ENCODE measurements around the gene GOLGA8S. TPM values are rescaled to one million over a fixed set of nuclear protein-coding genes. Genes with fewer than 3 reads are reported as not detected.
"Not testable (repeated sequence)": the region's sequence is repeated elsewhere in the genome, so short reads cannot be mapped to it uniquely, and the experiment has no call there.

GOLGA8S gene
- polyA plus RNA-seq, result 0.01 TPM in 1 of 3 replicates, not detected in the others
- not detected for polyA plus RNA-seq (2011; ENCODE audit: low read depth)
- not detected in 2 replicates for polyA plus RNA-seq (2011; cell fraction: cytosol; rRNA removed)
- polyA plus RNA-seq (2011; cell fraction: nucleus; rRNA removed), result 0.03 and 0.05 TPM in 2 replicates
- polyA plus RNA-seq (2012; ENCODE audit: low replicate concordance), result not detected in 2 replicates
- not detected in 3 replicates for polyA minus RNA-seq
- not detected for polyA minus RNA-seq (2011; cell fraction: cytosol; rRNA and poly(A)+ RNA removed)
- polyA minus RNA-seq (2011; cell fraction: nucleus; rRNA and poly(A)+ RNA removed), result not detected in 2 replicates

- dilution Hi-C loops (cut with MboI; ENCODE audit: extremely low pct_ligation_motif_present, low sequenced_read_pairs); H3K9me1 ChIP-seq (ENCODE audit: control insufficient read depth, extremely low read depth, insufficient read depth, low read length); H2AFZ ChIP-seq (ENCODE audit: control insufficient read depth, low read length); H3K4me1 ChIP-seq (ENCODE audit: control insufficient read depth, extremely low read depth, insufficient read depth, low read length); H3K4me2 ChIP-seq (ENCODE audit: control insufficient read depth, extremely low read depth, insufficient read depth, low read depth, low read length); H3K27ac ChIP-seq (ENCODE audit: control insufficient read depth, insufficient read depth, low read length); H3K27me3 ChIP-seq (ENCODE audit: control insufficient read depth, extremely low read depth, insufficient read depth, low read length); H3K36me3 ChIP-seq (ENCODE audit: control insufficient read depth in 2 of 2, extremely low read depth in 1 of 2, insufficient read depth in 2 of 2, low read length in 2 of 2); H3K9ac ChIP-seq (ENCODE audit: control insufficient read depth, extremely low read depth, insufficient read depth, low read length); H3K9me3 ChIP-seq (ENCODE audit: control insufficient read depth, low read depth, low read length); H3K79me2 ChIP-seq (ENCODE audit: control insufficient read depth, insufficient read depth, low read length); FAIRE-seq; H4K20me1 ChIP-seq (ENCODE audit: control insufficient read depth, extremely low read depth, insufficient read depth, low read length); H3K4me3 ChIP-seq (ENCODE audit: control insufficient read depth in 2 of 3, extremely low read depth in 1 of 3, insufficient read depth in 2 of 3, low read depth in 1 of 3, low read length in 3 of 3); DNase-seq (ENCODE audit: low read depth, low spot score): not testable (repeated sequence)
These were observed at the start of gene GOLGA8S for GRCh38 chr15:23354448-23354847. Gene GOLGA8S (plus strand): TSS chr15:23354748. CDS start chr15:23354810, 62 bp downstream.

GRCh38 chr15:23304805-23305204, 49.7 kb upstream of the GOLGA8S start:
- H3K4me2 ChIP-seq (ENCODE audit: control insufficient read depth, extremely low read depth, insufficient read depth, low read depth, low read length), result peak overlapping the region; percentile 66
- H3K27ac ChIP-seq (ENCODE audit: control insufficient read depth, insufficient read depth, low read length); FAIRE-seq; H2AFZ ChIP-seq (ENCODE audit: control insufficient read depth, low read length); dilution Hi-C loops (cut with MboI; ENCODE audit: extremely low pct_ligation_motif_present, low sequenced_read_pairs); H3K27me3 ChIP-seq (ENCODE audit: control insufficient read depth, extremely low read depth, insufficient read depth, low read length); H3K9me3 ChIP-seq (ENCODE audit: control insufficient read depth, low read depth, low read length); H3K4me1 ChIP-seq (ENCODE audit: control insufficient read depth, extremely low read depth, insufficient read depth, low read length); H4K20me1 ChIP-seq (ENCODE audit: control insufficient read depth, extremely low read depth, insufficient read depth, low read length); H3K9me1 ChIP-seq (ENCODE audit: control insufficient read depth, extremely low read depth, insufficient read depth, low read length); H3K36me3 ChIP-seq (ENCODE audit: control insufficient read depth in 2 of 2, extremely low read depth in 1 of 2, insufficient read depth in 2 of 2, low read length in 2 of 2); DNase-seq (ENCODE audit: low read depth, low spot score): not testable (repeated sequence)
- peak overlapping the region; percentile 33 to 72 (median 49) for H3K4me3 ChIP-seq (ENCODE audit: control insufficient read depth in 2 of 3, extremely low read depth in 1 of 3, insufficient read depth in 2 of 3, low read depth in 1 of 3, low read length in 3 of 3)
- H3K9ac ChIP-seq (ENCODE audit: control insufficient read depth, extremely low read depth, insufficient read depth, low read length), result peak overlapping the region; percentile 60
- peaks cover 33% of the 10 kb centered on the region for H3K79me2 ChIP-seq (ENCODE audit: control insufficient read depth, insufficient read depth, low read length)

- H3K9ac ChIP-seq (ENCODE audit: control insufficient read depth, extremely low read depth, insufficient read depth, low read length); H4K20me1 ChIP-seq (ENCODE audit: control insufficient read depth, extremely low read depth, insufficient read depth, low read length); FAIRE-seq; H3K4me3 ChIP-seq (ENCODE audit: control insufficient read depth in 2 of 3, extremely low read depth in 1 of 3, insufficient read depth in 2 of 3, low read depth in 1 of 3, low read length in 3 of 3); H3K4me2 ChIP-seq (ENCODE audit: control insufficient read depth, extremely low read depth, insufficient read depth, low read depth, low read length); DNase-seq (ENCODE audit: low read depth, low spot score); H3K27me3 ChIP-seq (ENCODE audit: control insufficient read depth, extremely low read depth, insufficient read depth, low read length); dilution Hi-C loops (cut with MboI; ENCODE audit: extremely low pct_ligation_motif_present, low sequenced_read_pairs); H2AFZ ChIP-seq (ENCODE audit: control insufficient read depth, low read length); H3K9me3 ChIP-seq (ENCODE audit: control insufficient read depth, low read depth, low read length); H3K9me1 ChIP-seq (ENCODE audit: control insufficient read depth, extremely low read depth, insufficient read depth, low read length); H3K27ac ChIP-seq (ENCODE audit: control insufficient read depth, insufficient read depth, low read length); H3K4me1 ChIP-seq (ENCODE audit: control insufficient read depth, extremely low read depth, insufficient read depth, low read length): not testable (repeated sequence)
- Histone ChIP-seq H3K36me3 (ENCODE audit: control insufficient read depth in 2 of 2, extremely low read depth in 1 of 2, insufficient read depth in 2 of 2, low read length in 2 of 2) (peaks cover 2 to 10% of the 10 kb centered on the region in 2 experiments), H3K79me2 (ENCODE audit: control insufficient read depth, insufficient read depth, low read length) (peaks cover 33% of the 10 kb centered on the region)
These were observed 48.6 kb upstream of the GOLGA8S start for GRCh38 chr15:23305921-23306320.

- H3K4me1 ChIP-seq (ENCODE audit: control insufficient read depth, extremely low read depth, insufficient read depth, low read length); DNase-seq (ENCODE audit: low read depth, low spot score); H4K20me1 ChIP-seq (ENCODE audit: control insufficient read depth, extremely low read depth, insufficient read depth, low read length); H3K27ac ChIP-seq (ENCODE audit: control insufficient read depth, insufficient read depth, low read length); H3K9me3 ChIP-seq (ENCODE audit: control insufficient read depth, low read depth, low read length); H2AFZ ChIP-seq (ENCODE audit: control insufficient read depth, low read length); dilution Hi-C loops (cut with MboI; ENCODE audit: extremely low pct_ligation_motif_present, low sequenced_read_pairs); H3K4me2 ChIP-seq (ENCODE audit: control insufficient read depth, extremely low read depth, insufficient read depth, low read depth, low read length); FAIRE-seq; H3K9me1 ChIP-seq (ENCODE audit: control insufficient read depth, extremely low read depth, insufficient read depth, low read length); H3K9ac ChIP-seq (ENCODE audit: control insufficient read depth, extremely low read depth, insufficient read depth, low read length); H3K4me3 ChIP-seq (ENCODE audit: control insufficient read depth in 2 of 3, extremely low read depth in 1 of 3, insufficient read depth in 2 of 3, low read depth in 1 of 3, low read length in 3 of 3); H3K27me3 ChIP-seq (ENCODE audit: control insufficient read depth, extremely low read depth, insufficient read depth, low read length); H3K36me3 ChIP-seq (ENCODE audit: control insufficient read depth in 2 of 2, extremely low read depth in 1 of 2, insufficient read depth in 2 of 2, low read length in 2 of 2): not testable (repeated sequence)
- H3K79me2 ChIP-seq (ENCODE audit: control insufficient read depth, insufficient read depth, low read length), result peaks cover 13% of the 10 kb centered on the region
These were observed 43.3 kb upstream of the GOLGA8S start for GRCh38 chr15:23311233-23311632.

- H3K9me1 ChIP-seq (ENCODE audit: control insufficient read depth, extremely low read depth, insufficient read depth, low read length); H3K9ac ChIP-seq (ENCODE audit: control insufficient read depth, extremely low read depth, insufficient read depth, low read length); H3K79me2 ChIP-seq (ENCODE audit: control insufficient read depth, insufficient read depth, low read length); H3K9me3 ChIP-seq (ENCODE audit: control insufficient read depth, low read depth, low read length); H3K4me1 ChIP-seq (ENCODE audit: control insufficient read depth, extremely low read depth, insufficient read depth, low read length); H3K27me3 ChIP-seq (ENCODE audit: control insufficient read depth, extremely low read depth, insufficient read depth, low read length); DNase-seq (ENCODE audit: low read depth, low spot score); H3K27ac ChIP-seq (ENCODE audit: control insufficient read depth, insufficient read depth, low read length); H3K36me3 ChIP-seq (ENCODE audit: control insufficient read depth in 2 of 2, extremely low read depth in 1 of 2, insufficient read depth in 2 of 2, low read length in 2 of 2); H3K4me2 ChIP-seq (ENCODE audit: control insufficient read depth, extremely low read depth, insufficient read depth, low read depth, low read length); H3K4me3 ChIP-seq (ENCODE audit: control insufficient read depth in 2 of 3, extremely low read depth in 1 of 3, insufficient read depth in 2 of 3, low read depth in 1 of 3, low read length in 3 of 3); H2AFZ ChIP-seq (ENCODE audit: control insufficient read depth, low read length); dilution Hi-C loops (cut with MboI; ENCODE audit: extremely low pct_ligation_motif_present, low sequenced_read_pairs); FAIRE-seq; H4K20me1 ChIP-seq (ENCODE audit: control insufficient read depth, extremely low read depth, insufficient read depth, low read length): not testable (repeated sequence)
These were observed 20.5 kb upstream of the GOLGA8S start, which contains the start of gene GOLGA6L26 for GRCh38 chr15:23334096-23334495. Gene GOLGA6L26 (minus strand): TSS chr15:23334196. CDS start chr15:23334135, 61 bp downstream.
